ENCODE measurements around the gene KIF26A.

The KIF26A gene

DNA sequence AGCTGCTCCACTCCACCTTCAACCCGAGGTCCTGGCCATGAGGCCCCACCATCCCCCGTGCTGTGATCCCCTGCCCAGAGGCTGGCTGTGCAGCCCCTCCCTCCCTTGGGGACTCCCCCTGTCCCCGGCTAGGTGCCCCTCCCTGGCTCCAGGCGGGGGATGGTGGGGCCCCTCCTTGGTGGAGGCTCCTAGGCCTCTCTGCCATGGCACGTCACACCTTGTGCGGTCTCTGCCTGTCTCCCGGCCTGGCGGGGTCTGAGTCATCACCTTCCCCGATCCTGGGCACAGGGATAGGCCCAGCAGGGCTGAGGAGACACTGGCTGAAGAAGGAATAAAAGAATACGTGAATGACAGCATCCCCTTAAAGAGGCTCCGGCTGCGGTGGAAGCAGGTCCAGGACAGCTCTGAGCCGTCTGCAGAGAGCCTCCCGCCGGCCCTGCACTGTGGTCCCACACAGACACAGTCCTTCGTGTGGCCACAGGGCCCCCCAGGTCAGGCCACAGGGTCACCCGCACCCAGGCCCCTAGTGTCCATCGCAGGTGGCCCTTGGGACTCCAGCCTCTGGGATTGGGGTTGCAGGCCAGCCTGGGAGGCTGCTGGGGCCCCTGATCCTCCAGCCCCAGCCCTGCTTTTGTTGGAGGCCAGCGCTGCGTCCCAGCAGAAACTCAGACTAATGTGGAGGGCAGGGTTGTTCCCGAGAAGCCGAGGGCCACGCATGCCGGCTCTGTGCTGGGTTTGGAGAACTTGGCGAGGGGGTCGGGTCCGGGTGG is 43.6 kb downstream of the KIF26A start:
- H3K4me3 ChIP-seq (ENCODE audit: low read depth, low read length) = no peak overlapping the region
- TF ChIP-seq CTCF (conservative IDR thresholded peaks at IDR 0.05; ENCODE audit: low read depth, low read length) = no peak
- DNase-seq (ENCODE audit: low read depth) = no peak

DNA sequence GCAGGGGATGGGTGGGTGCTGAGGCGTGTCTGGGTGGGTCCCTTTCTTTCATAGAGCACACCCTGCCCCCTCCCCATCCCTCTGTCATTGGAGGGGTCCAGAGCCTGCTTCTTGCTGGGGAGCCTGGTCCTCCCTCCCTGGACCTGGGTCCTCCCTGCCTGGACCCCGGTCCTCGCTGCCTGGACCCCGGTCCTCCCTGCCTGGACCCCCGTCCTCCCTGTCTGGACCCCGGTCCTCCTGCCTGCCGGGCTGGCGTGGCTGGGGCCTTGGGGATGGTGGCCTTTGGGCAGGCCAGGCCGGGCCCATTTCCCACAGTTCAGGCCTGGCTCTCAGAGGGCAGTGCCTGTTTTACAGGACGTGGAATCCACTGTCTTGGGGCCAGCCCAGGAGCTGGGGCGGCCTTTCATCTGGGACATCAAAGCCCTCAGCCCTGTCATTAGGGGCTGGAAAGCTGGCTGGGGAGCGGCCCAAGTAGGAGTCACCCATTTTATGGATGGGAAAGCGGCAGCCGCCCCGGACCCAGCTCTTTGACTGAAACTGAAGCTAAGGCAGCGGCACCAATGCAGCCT is 44.6 kb downstream of the KIF26A start:
- DNase-seq (ENCODE audit: low read depth) = no peak
- H3K4me3 ChIP-seq (ENCODE audit: low read depth, low read length) = no peak overlapping the region
- no peak for TF ChIP-seq CTCF (conservative IDR thresholded peaks at IDR 0.05; ENCODE audit: low read depth, low read length)

DNA sequence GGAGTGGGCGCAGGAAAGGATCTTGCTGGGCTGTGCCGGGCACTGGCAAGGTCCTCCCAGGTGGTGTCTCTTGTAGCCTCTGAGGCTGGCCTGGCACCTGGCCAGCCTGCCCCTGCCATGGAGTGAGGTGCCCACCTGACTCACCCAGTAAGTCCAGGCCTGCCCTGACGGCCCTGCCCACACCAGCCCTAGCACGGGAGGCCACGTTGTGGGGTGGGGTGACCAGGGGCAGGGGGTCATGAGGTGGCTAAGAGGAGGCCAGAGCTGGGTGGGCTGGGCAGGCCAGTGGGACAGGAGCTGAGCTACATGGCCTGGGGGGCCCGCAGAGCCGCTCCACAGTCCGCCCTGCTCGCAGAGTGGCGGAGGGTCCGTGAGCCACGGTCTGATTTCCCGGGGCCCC is 45.4 kb downstream of the KIF26A start:
- H3K4me3 ChIP-seq (ENCODE audit: low read depth, low read length) = no peak overlapping the region
- TF ChIP-seq CTCF (conservative IDR thresholded peaks at IDR 0.05; ENCODE audit: low read depth, low read length) = no peak
- DNase-seq (ENCODE audit: low read depth) = no peak

DNA sequence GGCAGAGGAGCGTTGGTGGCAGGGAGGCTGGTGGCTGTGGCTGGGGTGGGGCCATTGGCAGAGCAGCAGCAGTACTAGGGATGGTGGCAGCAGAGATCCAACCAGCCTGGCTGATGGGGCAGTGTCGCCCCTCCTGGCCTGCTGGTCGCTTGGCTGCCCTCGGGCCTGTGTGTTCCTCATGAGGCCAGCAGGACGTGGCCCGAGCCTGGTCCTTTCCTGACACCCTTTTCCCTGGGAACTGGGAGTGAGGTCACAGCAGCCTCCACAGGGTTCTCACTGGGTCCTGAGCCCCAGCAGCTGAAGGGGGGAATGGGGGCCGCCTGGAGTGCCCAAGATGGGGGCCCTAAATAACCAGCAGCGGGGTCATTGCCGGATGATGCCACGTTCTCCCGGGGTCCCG is 46.1 kb downstream of the KIF26A start:
- no peak for DNase-seq (ENCODE audit: low read depth)
- TF ChIP-seq CTCF (conservative IDR thresholded peaks at IDR 0.05; ENCODE audit: low read depth, low read length) = no peak

GRCh38 chr14:104184911-104185499 is 46.6 kb downstream of the KIF26A start:
- no peak for DNase-seq (ENCODE audit: low read depth)
- no peak for TF ChIP-seq CTCF (conservative IDR thresholded peaks at IDR 0.05; ENCODE audit: low read depth, low read length)
- no peak overlapping the region for H3K4me3 ChIP-seq (ENCODE audit: low read depth, low read length)

More for the DNA sequence above, 46.1 kb downstream of the KIF26A start:
- no peak overlapping the region for H3K4me3 ChIP-seq (ENCODE audit: low read depth, low read length)

DNA sequence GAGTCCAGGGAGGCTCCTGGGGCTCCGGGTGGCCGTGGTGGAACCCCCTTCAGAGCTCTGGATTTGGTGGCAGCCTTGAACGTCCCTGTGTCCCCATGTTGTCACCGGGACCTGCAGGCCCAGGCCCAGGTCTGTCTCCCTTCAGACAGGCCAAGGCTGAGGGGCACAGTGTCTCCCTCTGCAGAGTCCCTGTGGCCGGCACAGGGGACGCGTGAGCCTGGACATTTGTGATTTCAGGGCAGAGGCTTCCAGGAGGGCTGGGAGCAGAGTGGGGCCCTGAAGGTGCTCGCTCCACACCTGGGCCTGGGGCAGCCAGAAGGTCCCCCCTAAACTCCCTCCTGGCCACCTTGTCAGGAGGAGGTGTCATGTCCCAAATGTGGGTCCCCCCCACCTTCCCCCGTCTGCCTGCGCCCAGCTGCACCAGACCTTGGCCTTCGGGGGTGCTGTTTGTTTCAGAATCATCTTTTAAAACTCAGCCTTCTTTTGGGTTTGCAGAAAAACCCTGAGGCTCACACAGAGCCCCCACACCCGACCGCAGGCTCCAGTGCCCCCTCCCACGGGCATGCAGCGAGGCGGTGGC is 47.6 kb downstream of the KIF26A start:
- no peak for TF ChIP-seq CTCF (conservative IDR thresholded peaks at IDR 0.05; ENCODE audit: low read depth, low read length)
- H3K4me3 ChIP-seq (ENCODE audit: low read depth, low read length) = no peak overlapping the region
- no peak for DNase-seq (ENCODE audit: low read depth)

Data from choroid plexus epithelial cell (primary cell).